OCI-M2 (cell line): ENCODE measurements around the gene UBE2G2.

Experiments used
- DNase-seq: peaks from one replicate; lab custom pipeline; 2025; ENCODE audit not compliant: unreplicated experiment; lab: John Stamatoyannopoulos, UW

Gene UBE2G2

DNA sequence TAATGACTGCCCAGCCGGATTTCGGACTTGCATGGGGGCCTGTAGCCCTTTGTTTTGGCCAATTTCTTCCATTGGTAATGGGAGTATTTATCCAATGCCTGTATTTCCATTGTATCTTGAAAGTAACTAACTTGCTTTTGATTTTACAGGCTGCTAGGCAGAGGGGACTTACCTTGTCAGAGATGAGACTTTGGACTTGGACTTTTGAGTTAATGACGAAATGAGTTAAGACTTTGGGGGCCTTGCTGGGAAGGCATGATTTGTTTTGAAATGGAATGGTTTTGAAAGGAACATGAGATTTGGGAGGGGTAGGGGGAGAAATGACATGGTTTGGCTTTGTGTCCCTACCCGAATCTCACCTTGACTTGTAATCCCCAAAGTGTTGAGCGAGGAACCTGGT, 9.6 kb downstream of the UBE2G2 start:
- DNase-seq = no peak

DNA sequence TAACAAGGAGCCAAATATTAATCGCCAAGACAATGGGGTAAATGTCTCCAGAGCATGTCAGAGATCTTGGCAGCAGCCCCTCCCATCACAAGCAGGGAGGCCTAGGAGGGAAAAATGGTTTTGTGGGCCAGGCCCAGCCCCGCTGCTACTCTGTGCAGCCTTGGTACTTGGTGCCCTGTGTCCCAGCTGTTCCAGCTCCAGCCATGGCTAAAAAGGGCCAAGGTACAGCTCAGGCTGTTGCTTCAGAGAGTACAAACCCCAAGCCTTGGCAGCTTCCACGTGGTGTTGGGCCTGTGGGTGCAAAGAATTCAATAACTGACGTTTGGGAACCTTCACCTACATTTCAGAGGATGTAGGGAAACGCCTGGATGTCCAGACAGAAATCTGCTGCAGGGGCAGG, 10.4 kb downstream of the UBE2G2 start:
- DNase-seq = no peak

DNA sequence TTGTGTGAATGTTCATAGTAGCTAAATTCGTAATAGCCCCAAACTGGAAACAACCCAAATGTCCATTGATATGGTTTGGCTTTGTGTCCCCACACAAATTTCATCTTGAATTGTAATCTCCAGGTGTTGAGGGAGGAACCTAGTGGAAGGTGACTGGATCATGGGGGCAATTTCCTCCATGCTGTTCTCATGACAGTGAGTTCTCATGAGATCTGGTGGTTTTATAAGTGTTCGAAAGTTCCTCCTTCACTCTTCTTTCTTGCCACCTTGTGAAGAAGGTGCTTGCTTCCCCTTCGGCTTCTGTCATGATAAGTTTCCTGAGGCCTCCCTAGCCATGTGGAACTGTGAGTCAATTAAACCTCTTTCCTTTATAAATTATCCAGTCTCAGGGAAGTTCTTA, 11.3 kb downstream of the UBE2G2 start:
- DNase-seq = no peak

DNA sequence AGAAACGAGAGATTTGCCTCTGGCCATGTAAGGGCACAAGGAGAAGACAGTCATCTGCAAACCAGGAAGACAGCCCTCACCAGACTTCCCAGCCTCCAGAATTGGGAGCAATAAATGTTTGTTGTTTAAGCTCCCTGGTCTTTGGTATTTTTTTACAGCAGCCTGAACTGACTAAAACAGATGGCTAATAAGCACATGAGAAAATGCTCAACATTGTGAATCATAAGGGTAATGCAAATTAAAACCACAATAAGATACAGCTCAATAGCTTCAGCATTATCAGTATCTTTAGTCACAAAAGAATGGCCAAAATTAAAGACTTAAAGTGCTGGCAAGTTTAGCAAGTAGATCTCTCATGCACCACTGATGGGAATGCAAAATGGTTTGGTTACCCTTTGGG, 11.7 kb downstream of the UBE2G2 start:
- DNase-seq = no peak

DNA sequence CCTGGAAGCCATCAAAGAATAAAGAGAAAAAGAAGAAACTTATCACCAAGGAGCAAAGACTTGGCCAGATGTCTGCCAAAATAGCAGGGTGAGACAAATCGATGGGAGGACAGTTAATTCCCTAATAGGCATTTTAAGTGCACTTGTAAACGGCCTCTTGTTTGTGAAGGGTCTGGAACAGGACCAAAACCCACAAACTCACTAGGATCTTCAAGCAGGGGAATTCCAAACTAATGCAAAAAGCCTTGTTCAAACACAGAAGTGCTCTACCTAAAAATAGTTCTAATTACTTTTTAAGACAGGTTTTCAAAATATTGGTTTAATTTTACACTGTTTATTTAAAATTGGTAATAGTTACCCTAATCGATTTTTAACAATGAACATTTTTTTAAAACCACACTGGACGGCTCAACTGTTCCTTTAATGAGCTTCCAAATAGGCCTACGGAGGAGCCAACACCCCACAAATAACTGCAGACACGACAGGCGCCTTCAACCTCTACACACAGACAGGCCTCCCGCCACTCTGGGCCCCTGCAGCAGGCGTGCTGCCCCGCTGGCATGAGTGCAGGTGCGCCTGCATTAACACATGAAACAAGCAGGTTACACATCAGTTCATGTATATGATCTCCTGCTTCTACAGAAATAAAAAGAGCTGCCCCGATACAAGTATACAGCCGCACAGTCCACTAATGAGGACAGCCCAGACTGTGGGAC, 15.8 kb downstream of the UBE2G2 start:
- DNase-seq = no peak

DNA sequence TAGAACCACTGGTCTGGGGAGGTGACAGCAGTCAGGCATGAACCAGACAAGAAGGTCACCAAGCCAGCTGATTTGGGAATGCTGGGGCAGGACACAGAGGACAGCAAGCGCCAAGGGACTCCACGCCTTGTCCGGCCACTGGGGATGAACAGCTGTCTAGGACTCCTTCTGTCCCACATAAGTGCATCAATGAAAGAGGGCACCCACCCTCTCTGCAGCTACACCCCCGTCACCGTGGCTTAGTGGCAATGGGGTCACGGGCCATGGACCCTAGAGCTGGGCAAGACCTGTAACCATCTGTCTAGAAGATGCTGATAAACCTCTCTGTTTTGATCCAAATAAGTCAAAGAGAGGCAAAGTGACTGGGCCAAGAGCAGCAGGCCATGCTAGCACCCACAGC, 16.8 kb downstream of the UBE2G2 start:
- no peak for DNase-seq

DNA sequence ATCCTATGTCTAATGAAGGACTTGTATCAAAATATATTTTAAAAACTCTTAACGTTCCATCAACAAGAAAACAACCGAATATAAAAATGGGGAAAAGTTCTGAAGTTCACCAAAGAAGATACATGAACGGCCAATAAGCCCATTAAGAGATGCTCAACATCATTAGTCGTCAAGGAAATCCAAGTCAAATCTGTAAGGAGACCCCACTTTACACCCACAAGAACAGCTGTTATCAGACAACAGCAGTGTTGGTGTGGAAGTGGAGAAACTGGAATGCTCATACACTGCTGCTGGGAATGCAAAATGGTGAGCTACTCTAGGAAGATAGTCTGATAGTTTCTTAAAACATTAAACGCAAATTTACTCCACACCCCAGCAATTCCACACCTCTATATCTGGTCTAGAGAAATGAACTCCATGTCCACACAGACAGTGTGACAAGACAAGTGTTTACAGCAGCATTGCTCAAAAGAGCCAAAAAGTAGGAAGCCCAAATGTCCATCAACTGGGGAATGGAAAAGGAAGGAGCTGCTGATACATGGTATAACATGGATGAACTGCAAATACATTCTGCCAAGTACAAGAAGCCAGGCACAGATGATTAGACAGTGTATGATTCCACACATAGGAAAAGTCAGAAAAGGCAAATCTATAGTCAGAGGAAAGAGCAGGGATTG, 18.5 kb downstream of the UBE2G2 start:
- DNase-seq = no peak

DNA sequence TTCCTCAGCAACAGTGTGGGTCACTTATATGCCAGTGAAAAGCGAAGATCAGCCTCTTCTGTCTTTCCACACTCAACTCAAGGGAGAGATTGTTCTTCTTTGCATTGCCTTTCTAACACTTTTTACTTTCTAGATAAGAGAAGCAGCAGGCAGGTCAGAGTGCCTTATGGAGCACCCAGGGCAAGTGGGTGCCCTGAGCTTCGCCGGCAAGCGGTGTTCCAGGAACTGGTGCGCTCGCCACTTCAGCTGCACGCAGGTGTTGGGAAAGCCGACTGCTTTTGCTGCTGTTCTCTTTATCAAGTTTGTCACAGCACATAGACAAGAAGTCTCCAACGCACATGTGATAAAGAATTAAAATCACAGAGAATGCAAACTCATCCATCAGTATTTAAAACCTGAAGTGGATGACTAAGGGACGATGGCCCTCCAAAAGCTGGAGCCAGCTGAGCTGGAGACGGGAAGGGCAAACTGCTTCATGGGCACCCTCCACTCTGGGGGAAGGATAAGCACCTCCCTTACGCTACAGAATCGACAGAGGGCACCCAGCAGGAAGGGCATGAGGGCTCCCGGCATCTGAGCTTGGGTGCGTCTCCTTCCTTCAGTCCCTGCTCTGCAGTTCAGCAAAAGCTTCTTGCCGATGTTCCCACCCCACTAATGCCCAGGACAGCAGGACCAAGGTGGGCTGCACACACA, 20.7 kb downstream of the UBE2G2 start:
- DNase-seq = no peak

DNA sequence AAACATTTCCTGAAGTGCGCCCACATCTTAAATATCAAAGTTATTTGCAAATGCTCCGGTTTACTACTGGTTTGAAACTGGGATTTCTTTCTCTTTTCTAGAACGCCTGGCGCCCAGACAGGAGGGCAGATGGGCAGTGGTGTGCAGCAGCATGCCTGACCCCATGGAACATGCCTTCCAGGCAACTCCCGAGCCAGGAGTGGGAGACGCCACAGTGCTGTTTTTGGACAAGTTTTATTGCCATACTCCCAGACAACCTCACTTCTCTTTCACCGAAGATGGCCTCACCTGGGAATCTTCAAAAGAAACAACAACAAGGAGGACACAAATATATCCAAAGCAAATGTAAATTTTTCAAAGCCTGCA, 21.5 kb downstream of the UBE2G2 start:
- DNase-seq = no peak

DNA sequence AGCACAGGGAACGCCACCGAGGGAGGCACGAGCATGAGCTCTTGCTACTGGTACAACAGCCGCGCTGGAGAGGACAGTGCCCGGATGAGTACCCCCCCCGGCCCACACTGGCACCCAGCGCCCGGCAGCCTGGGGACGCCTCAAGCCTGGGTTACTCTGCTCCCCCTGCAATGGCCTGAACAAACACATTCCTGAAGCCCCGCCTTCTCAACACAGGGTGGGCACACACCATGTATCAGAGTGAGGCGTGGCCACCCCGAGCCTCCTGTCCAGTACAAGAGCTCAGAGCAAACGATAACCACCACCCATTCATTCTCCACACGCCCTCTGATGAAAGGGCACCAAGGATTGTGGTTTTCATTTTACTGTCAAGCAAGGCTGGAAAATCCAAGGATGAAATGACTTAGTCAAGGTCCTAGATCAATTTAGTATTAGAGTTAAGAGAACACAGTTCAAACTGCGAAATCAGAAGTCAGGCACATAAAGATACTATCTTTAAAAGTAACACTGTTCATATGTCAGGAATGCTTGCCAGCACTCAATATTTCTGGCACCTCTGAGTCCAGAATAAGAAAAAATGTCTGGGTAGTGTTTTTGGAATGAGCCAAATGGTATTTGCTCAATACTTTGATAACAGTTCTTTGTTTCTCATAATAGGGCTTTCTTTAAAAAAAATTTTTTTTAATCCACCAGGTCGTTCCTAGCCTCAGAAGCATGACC, 22.0 kb downstream of the UBE2G2 start:
- DNase-seq = no peak

DNA sequence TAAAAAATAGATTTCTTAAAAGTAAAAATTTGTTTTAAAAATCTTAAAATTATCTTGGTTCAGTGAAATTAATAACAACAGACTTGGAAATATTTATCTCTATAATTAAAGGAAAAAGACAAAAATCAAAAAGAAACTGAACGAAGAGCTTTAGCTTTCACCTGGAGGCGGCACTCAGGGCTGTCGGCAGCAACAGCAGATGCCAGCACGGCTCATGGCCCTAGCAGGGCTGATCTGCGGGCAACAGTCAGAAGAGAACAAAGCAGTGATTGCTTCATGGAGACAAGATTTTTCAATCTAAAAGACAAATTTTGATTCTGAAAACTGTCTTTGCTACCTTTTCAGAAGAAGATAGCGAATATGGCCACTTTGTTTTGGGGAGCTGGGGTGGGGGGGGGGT, 22.6 kb downstream of the UBE2G2 start:
- DNase-seq = no peak

DNA sequence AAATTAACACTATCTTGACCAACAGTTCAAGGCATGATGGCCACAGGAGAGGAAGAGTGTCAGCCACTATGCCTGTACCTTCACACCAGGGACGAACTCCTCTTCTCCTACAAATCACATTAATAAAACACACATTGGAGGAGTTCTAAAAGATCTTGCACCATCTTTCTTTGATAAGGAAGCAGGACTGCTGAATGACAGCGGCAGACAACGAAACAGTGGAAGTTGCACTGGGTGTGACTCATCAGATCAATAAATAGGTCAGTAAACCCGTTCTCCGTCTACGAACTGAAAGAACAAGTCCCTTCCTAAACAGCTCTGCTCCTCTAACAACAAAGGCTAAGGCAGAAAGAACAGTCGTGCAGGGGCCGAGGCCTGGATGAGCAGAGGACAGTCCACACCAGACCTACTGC, 23.1 kb downstream of the UBE2G2 start:
- DNase-seq = no peak

DNA sequence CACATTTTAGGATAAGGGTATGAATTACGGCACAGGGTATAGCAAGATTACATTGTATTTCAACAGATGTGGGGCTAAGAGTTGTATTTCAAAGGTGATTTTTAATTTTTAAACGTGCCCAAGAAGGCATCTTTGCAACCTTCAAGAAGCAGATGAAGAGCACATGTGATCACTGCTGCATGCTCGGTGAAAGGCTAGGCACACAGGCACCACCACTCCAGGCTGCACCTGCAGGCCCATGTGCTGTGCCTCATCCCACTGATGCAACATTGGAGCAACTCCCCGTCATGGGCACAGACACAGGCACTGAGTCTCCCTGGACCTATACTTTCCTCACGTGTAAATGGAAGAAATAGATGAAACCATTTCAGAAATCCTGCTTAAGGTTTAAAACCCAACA, 23.5 kb downstream of the UBE2G2 start:
- no peak for DNase-seq

DNA sequence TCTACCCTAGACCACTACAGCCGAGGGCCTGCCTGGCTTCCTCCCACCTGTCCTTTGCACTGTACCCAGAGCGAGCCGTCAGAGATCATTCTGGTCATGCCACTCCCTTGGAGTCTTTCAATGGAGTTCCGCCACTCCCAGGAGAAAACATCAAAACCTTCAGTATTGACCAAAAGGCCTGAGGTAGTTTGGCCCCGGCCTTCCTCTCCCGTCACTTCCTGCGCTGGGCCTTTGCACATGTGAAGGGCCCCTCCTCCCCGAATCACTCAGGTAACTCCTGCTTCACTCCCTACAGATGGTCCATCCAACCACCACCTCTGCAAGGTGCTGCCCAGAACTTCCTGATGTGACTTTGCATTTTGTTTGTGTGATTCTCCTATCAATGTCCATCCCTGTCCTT, 26.6 kb downstream of the UBE2G2 start:
- no peak for DNase-seq

DNA sequence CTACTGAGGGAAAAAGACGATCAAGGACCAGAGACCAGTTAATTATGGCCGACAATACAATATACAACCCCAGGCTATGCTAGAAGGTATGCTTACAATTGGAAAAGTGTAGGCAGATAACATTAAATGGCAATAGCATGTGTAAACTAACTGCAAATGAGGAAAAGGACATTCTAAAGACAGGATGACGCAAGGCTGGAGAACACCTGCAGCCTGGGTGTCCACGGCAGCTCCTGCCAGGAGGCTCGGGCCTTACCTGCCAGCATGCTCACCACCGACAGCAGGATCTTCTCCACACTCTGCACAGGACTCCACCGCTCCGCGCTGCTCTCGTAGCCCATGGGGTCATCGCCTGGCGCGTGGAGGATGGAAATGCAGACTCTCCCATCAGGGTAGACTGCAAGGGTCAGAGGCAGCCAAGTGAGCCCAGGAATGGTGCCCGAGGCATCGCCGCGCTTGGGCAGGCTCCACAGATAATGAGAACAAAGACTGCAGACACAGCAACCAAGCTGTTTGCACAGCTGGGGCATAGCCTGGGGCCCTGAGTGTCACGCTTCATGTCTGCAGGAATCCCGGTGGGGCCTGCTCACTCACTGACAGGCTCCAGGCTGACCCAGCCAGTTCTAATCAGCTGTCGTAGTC, 28.2 kb downstream of the UBE2G2 start:
- DNase-seq = no peak

DNA sequence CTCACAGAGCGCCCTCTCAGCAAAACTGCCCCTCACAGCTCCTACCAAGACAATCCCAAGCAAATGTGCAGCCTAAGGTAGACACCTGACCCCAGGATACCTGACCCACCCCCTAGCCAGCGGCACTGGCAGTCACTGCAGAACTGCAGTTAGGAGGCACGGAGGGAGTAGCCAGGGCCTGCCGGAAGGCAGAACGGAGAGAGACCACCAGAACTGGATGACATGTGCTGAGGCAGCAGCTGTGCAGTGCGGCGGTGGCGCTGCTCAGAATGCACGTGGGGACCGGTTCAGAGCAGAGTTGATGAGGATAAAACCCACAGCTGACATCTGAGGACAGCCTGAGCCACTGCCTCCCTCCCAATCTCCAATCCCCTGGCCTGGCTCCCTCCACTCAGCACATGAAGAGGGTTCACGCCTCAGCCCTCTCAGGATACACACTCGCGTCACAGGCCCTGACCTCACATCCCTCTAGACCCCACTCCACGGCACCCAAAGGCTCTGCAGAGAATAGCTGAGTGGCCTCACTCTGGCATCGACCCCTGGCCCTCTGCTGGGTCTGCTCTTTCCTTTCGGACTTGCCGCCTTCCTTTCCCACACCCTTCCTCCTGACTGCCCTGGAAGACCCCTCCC, 29.6 kb downstream of the UBE2G2 start:
- no peak for DNase-seq

DNA sequence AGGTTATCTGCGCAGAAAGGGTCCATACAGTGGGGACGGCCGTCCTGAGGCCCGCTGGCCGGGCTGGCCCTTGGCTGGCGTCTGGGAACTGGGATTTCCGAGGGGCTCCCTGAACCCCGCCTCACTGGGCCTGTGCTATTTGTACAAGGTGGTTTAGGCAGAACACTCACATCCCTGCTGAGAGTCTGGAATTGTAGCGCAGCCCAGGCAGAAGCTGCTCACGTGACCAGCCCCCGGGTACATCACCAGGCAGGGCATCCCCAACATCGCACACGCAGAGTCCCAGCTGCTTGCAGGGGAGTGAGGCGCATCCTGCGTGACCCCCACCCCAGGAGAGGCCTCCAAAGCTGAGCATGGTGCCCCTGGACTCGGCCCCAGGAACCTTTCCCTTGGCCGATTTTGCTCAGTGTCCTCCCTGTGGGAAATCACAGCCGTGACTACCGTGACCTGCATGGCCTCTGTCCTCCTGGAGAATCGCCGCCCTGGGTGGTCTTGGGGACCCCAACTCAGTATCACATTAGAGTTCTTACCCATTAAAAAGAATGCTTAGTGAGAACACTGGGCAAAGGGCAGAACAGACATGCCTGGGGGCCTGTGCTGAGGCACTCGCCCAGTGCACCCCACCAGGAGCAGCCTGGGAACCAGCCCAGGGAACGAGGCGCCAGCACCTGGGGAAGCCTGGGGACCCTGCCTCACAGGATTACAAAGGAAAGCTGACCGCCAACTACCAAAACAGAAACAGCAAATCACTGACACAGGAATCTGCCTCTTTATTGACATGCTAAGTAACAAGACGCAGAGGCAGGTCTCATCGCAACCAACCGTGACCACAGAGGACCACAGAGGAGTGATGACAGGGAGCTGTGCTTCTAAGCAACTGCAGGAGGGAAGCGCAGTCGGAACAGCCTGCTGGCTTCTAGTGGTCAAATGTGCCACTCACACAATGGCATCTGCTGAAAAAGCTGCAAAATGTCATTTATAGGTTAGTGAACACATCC, 33.5 kb downstream of the UBE2G2 start:
- no peak for DNase-seq

DNA sequence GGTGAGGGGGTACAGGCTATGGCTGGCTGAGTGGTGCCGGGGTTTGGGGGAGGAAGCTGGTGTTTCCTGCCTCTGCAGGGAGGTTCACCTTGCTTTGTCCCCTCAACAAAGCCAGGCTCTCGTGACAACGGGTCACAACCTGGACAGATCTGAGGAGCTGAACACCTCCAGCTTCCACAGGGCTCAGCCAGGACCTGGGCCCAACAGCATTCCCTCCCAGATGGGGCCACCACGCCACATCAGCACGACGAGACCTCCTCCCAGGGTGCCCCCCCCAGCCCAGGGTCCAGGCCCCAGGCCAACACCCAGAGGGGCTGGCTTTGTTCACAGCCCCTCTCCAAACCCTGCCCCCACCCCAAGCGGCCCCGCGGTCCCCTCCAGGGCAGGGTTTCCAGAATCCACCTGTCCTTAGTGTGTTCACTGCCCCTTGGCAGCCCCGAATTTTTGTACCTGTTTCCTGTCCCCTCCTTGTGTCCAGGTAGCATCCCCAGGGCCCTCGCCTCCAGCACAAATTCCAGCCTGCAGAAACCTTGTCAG, 34.7 kb downstream of the UBE2G2 start:
- no peak for DNase-seq
